ENCODE measurements around the gene DHRSX.

DNA sequence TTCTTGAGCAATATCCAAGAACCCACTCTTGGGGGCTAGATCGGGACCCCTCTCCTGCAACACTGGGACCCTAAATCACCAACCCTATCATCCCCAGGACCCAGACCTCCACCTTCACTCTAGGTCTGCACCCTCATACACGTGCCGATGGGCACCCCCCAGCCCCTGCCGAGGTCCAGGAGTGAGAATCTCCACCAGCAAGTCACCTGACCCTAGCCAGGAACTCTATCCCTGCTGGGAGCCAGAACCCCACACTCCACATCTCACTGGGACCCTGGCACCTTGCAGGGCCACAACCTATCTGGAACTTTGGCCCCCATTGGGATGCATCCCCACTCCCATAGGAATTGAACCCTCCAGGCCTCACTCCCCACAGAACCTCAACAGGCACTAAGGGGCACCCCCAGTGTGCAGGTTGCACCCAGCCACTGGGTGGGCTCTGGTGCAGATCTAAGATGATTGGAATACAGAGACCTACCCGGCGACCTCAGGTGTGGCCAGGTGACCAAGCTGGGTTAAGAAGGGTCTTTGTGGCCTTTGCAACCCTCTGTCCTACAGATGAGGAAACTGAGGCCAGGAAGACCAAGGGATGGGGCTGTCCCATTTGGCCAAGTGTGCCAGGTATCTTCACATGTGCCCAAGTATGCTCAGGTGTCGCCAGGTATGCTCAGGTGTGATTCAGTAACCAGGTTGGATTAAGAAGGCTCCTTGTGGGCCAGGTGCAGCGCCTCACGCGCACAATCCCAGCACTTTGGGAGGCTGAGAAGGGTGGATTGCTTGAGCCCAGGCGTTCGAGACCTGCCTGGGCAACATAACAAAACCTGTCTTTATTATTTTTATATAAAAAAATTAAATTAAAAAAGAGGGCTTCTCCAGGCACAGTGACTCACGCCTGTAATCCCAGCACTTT, 3.1 kb upstream of the DHRSX start:
- TF ChIP-seq, protein P1, sequence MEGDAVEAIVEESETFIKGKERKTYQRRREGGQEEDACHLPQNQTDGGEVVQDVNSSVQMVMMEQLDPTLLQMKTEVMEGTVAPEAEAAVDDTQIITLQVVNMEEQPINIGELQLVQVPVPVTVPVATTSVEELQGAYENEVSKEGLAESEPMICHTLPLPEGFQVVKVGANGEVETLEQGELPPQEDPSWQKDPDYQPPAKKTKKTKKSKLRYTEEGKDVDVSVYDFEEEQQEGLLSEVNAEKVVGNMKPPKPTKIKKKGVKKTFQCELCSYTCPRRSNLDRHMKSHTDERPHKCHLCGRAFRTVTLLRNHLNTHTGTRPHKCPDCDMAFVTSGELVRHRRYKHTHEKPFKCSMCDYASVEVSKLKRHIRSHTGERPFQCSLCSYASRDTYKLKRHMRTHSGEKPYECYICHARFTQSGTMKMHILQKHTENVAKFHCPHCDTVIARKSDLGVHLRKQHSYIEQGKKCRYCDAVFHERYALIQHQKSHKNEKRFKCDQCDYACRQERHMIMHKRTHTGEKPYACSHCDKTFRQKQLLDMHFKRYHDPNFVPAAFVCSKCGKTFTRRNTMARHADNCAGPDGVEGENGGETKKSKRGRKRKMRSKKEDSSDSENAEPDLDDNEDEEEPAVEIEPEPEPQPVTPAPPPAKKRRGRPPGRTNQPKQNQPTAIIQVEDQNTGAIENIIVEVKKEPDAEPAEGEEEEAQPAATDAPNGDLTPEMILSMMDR (IDR thresholded peaks at IDR 0.05) = no peak
- no peak for TF ChIP-seq POLR2A (IDR thresholded peaks at IDR 0.05)
